Fibroblast of lung (primary cell): ENCODE measurements around the gene KCNMA1. TPM values are rescaled to one million over a fixed set of nuclear protein-coding genes. Genes with fewer than 3 reads are reported as not detected.

Experiments used
- DNase-seq, 2 donors: peaks; one replicate each; pipeline versions ENCODE4 v3.0.0 to v3.0.0-alpha.2; 2010; ENCODE audit warnings: low read depth in 2 of 2
- H2AFZ ChIP-seq: 2 replicates; pipeline ENCODE4 v1.5.1; 2012; ENCODE audit warnings: low read length, control low read depth, inconsistent platforms
- H3K27ac ChIP-seq: 2 replicates; pipeline ENCODE4 v1.5.1; 2011; ENCODE audit warnings: low read length, control low read depth; ENCODE audit not compliant: insufficient read depth
- H3K27me3 ChIP-seq: 2 replicates; pipeline ENCODE4 v1.5.1; 2011; ENCODE audit warnings: mild to moderate bottlenecking, low read length; ENCODE audit not compliant: control insufficient read depth, insufficient read depth
- H3K36me3 ChIP-seq: 2 replicates; pipeline ENCODE4 v1.5.1; 2011; ENCODE audit warnings: low read length; ENCODE audit not compliant: control insufficient read depth, insufficient read depth
- H3K4me1 ChIP-seq: 2 replicates; pipeline ENCODE4 v1.5.1; 2011; ENCODE audit warnings: low read length; ENCODE audit not compliant: control insufficient read depth, insufficient read depth; ENCODE audit errors: extremely low read depth
- H3K4me2 ChIP-seq: 2 replicates; pipeline ENCODE4 v1.5.1; 2011; ENCODE audit warnings: low read length, control low read depth; ENCODE audit not compliant: insufficient read depth; ENCODE audit errors: extremely low read depth
- H3K4me3 ChIP-seq, 4 experiments: fragments of 200-600 bp in 1 of 4; sonication (generic) in 1 of 4; replicated peaks in 1 of 4; 2 replicates each; pipeline ENCODE4 v1.5.1; 2011 to 2016; ENCODE audit warnings: low read length in 4 of 4, low read depth in 3 of 4, mild to moderate bottlenecking in 3 of 4, control low read depth in 2 of 4, inconsistent platforms in 1 of 4, mixed read lengths in 1 of 4; ENCODE audit not compliant: insufficient read depth in 1 of 4; ENCODE audit errors: control extremely low read depth in 1 of 4
- H3K79me2 ChIP-seq: 2 replicates; pipeline ENCODE4 v1.5.1; 2012; ENCODE audit warnings: mild to moderate bottlenecking, low read length, inconsistent platforms; ENCODE audit not compliant: control insufficient read depth, insufficient read depth
- H3K9ac ChIP-seq: 2 replicates; pipeline ENCODE4 v1.5.1; 2011; ENCODE audit warnings: mild to moderate bottlenecking, low read length, control low read depth; ENCODE audit not compliant: insufficient read depth
- H3K9me3 ChIP-seq: 2 replicates; pipeline ENCODE4 v1.5.1; 2012; ENCODE audit warnings: low read depth, low read length; ENCODE audit not compliant: control insufficient read depth, insufficient read depth
- H4K20me1 ChIP-seq: 2 replicates; pipeline ENCODE4 v1.5.1; 2011; ENCODE audit warnings: low read length; ENCODE audit not compliant: control insufficient read depth, insufficient read depth; ENCODE audit errors: extremely low read depth
- EZH2 ChIP-seq: IDR thresholded peaks from 2 replicates; pipeline ENCODE4 v1.5.1; 2012; ENCODE audit warnings: low read length, control low read depth, mild to moderate bottlenecking; ENCODE audit errors: missing control alignments
- polyA plus RNA-seq, 2 donors: library from polyadenylated mRNA; depleted of rRNA in 1 of 2; stranded (reverse) in 1 of 2; unstranded in 1 of 2; fragments of >200 nt; gene quantifications; 2 replicates each; pipeline ENCODE4 v1.2.1, GENCODE V29; 2011 to 2012; ENCODE audit warnings: missing spikeins in 1 of 2
- total RNA-seq: library from RNA; depleted of rRNA; stranded (reverse); fragments of >200 nt; gene quantifications from 2 replicates; pipeline ENCODE4 v1.2.1, GENCODE V29; 2014
- TF ChIP-seq, protein P1 (sequence below), 2 donors: IDR thresholded peaks in 1 of 2; conservative IDR thresholded peaks in 1 of 2; 1 replicate in 1 of 2; 2 replicates in 1 of 2; pipeline ENCODE4 v1.5.1; 2011 to 2012; ENCODE audit warnings: low read length in 2 of 2, control low read depth in 1 of 2, inconsistent platforms in 1 of 2, low read depth in 1 of 2, mild to moderate bottlenecking in 1 of 2

The KCNMA1 gene
- total and polyA plus RNA-seq, 2 donors (not counting 1 experiment from before 2014, with no cell fraction given) = 31.0 to 138 TPM

DNA sequence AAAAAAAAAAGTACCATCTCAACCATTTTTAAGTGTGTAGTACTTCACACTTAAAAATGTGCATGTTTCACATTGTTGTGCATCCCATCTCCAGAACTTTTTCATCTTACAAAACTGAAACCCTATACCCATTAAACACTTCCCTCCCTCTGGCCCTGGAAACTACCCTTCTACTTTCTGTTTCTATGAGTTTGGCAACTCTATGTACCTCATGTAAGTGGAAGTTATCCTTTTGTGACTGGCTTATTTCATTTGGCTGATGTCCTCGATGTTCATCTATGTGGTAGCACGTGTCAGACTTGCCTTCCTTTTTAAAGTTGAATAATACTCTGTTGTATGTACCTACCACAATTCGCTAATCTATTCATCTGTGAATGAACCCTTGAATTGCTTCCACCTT, 12.2 kb downstream of the KCNMA1 start:
- no peaks in the 10 kb centered on the region for H4K20me1 ChIP-seq
- H3K36me3 ChIP-seq = no peaks in the 10 kb centered on the region
- TF ChIP-seq, protein P1, sequence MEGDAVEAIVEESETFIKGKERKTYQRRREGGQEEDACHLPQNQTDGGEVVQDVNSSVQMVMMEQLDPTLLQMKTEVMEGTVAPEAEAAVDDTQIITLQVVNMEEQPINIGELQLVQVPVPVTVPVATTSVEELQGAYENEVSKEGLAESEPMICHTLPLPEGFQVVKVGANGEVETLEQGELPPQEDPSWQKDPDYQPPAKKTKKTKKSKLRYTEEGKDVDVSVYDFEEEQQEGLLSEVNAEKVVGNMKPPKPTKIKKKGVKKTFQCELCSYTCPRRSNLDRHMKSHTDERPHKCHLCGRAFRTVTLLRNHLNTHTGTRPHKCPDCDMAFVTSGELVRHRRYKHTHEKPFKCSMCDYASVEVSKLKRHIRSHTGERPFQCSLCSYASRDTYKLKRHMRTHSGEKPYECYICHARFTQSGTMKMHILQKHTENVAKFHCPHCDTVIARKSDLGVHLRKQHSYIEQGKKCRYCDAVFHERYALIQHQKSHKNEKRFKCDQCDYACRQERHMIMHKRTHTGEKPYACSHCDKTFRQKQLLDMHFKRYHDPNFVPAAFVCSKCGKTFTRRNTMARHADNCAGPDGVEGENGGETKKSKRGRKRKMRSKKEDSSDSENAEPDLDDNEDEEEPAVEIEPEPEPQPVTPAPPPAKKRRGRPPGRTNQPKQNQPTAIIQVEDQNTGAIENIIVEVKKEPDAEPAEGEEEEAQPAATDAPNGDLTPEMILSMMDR (conservative IDR thresholded peaks at IDR 0.05 in 1 of 2, IDR thresholded peaks at IDR 0.05 in 1 of 2; ENCODE audit: low read depth in 1 of 2, low read length in 2 of 2) = no peak
- TF ChIP-seq EZH2 = no peak
- no peak overlapping the region for H3K27ac ChIP-seq
- no peak overlapping the region for H3K9ac ChIP-seq
- H3K27me3 ChIP-seq = no peaks in the 10 kb centered on the region
- no peak for DNase-seq
- H3K79me2 ChIP-seq = peaks cover 29% of the 10 kb centered on the region
- H2AFZ ChIP-seq = no peak overlapping the region
- peaks cover 2% of the 10 kb centered on the region for H3K4me1 ChIP-seq
- no peak overlapping the region for H3K4me3 ChIP-seq
- no peak overlapping the region for H3K4me2 ChIP-seq
- no peaks in the 10 kb centered on the region for H3K9me3 ChIP-seq

DNA sequence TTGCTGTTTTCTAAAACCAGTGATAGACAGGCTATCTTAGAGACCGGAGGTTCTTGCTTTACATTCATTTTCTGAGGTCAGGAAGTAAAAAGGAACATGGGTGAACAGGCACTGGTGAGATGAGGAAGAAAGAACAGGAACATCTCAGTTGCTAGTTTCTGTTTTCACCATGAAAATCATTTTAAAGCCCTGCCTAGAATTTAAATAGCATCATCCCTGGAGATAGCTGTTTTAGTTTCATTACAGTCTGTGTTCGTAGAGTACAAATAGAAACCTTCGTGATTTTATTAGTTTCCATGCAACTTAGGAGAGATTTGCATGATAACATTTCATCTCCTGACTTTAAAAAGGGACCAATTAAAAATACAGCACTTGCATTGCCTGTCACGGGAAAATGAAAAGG, 14.7 kb downstream of the KCNMA1 start:
- Histone ChIP-seq H3K4me1 (peaks cover 5% of the 10 kb centered on the region), H2AFZ (no peak overlapping the region), H3K9me3 (no peaks in the 10 kb centered on the region), H3K4me2 (no peak overlapping the region), H3K79me2 (peaks cover 17% of the 10 kb centered on the region), H3K4me3 (no peak overlapping the region), H4K20me1 (no peaks in the 10 kb centered on the region), H3K27me3 (no peaks in the 10 kb centered on the region), H3K36me3 (peaks cover 2% of the 10 kb centered on the region), H3K27ac (no peak overlapping the region), H3K9ac (no peak overlapping the region)
- TF ChIP-seq, protein P1 (conservative IDR thresholded peaks at IDR 0.05 in 1 of 2, IDR thresholded peaks at IDR 0.05 in 1 of 2; ENCODE audit: low read depth in 1 of 2, low read length in 2 of 2) = no peak
- TF ChIP-seq EZH2 = no peak
- DNase-seq = no peak

DNA sequence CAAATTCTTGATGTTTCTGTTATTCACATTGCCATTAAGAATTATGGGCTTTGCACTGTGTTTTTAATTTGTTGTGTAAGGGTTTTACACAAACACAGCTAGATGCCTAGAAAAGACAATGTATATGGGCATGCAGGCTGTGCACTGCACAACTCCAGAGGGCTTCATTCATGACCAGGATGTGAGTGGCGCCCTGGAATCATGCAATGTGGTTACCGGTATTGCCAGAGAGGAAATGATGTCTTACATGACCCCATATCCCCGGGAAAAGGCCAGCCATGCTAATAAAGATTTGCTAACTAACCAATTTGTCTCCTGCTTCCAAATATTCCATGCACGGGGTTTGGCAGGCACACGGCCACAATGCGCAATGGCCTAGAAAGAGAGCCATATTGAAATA, 16.9 kb downstream of the KCNMA1 start:
- no peak overlapping the region for H2AFZ ChIP-seq
- peaks cover 5% of the 10 kb centered on the region for H3K4me1 ChIP-seq
- no peak overlapping the region for H3K9ac ChIP-seq
- TF ChIP-seq, protein P1 (conservative IDR thresholded peaks at IDR 0.05 in 1 of 2, IDR thresholded peaks at IDR 0.05 in 1 of 2; ENCODE audit: low read depth in 1 of 2, low read length in 2 of 2) = no peak
- no peak for TF ChIP-seq EZH2
- no peaks in the 10 kb centered on the region for H4K20me1 ChIP-seq
- peaks cover 18% of the 10 kb centered on the region for H3K79me2 ChIP-seq
- no peak overlapping the region for H3K4me3 ChIP-seq
- peaks cover 2% of the 10 kb centered on the region for H3K36me3 ChIP-seq
- DNase-seq = no peak
- no peaks in the 10 kb centered on the region for H3K27me3 ChIP-seq
- H3K9me3 ChIP-seq = no peaks in the 10 kb centered on the region
- H3K4me2 ChIP-seq = no peak overlapping the region
- H3K27ac ChIP-seq = no peak overlapping the region
